Spinal cord (tissue), 10 donors: ENCODE data around the gene HDAC11. TPM values are rescaled to one million over a fixed set of nuclear protein-coding genes. Genes with fewer than 3 reads are reported as not detected.

Source experiments
- DNase-seq, 6 donors: peaks; one replicate each; pipeline versions ENCODE4 v3.0.0 to v3.0.0-alpha.2; 2013 to 2015; ENCODE audit warnings: low spot score in 6 of 6, low read depth in 4 of 6
- H3K27ac ChIP-seq: one replicate; pipeline ENCODE4 v1.5.1; 2013; ENCODE audit warnings: low read depth, low read length, control low read depth
- H3K27me3 ChIP-seq: one replicate; pipeline ENCODE4 v1.6.1; 2013; ENCODE audit warnings: low read length; ENCODE audit not compliant: control insufficient read depth, insufficient read depth
- H3K36me3 ChIP-seq: one replicate; pipeline ENCODE4 v1.6.1; 2013; ENCODE audit warnings: low read length; ENCODE audit not compliant: control insufficient read depth, insufficient read depth
- H3K4me1 ChIP-seq: one replicate; pipeline ENCODE4 v1.6.1; 2013; ENCODE audit warnings: low read length; ENCODE audit not compliant: control insufficient read depth, insufficient read depth
- H3K4me3 ChIP-seq: one replicate; pipeline ENCODE4 v1.5.1; 2013; ENCODE audit warnings: low read depth, low read length, control low read depth
- H3K9me3 ChIP-seq: one replicate; pipeline ENCODE4 v1.6.1; 2013; ENCODE audit warnings: low read length; ENCODE audit not compliant: control insufficient read depth, insufficient read depth
- whole genome bisulfite sequencing: methylation state at CpG from one replicate; pipeline ENCODE4 v1.1.5; 2013; ENCODE audit warnings: missing lambda C conversion rate; ENCODE audit not compliant: insufficient coverage; 5-methylcytosine and 5-hydroxymethylcytosine counted together
- polyA plus RNA-seq, 2 donors: library from polyadenylated mRNA; unstranded; fragments of 120-200 nt; gene quantifications; one replicate each; pipeline ENCODE4 v1.2.1, GENCODE V29; 2013; ENCODE audit not compliant: insufficient read length in 2 of 2
- total RNA-seq, 2 donors: library from RNA; depleted of rRNA in 1 of 2; stranded (reverse); fragments of 120-200 nt in 1 of 2; fragments of >200 nt in 1 of 2; gene quantifications; one replicate each; pipeline versions ENCODE4 v1.2.3 to v1.2.4, GENCODE V29; 2013 to 2014
- donor health status: healthy.

HDAC11 gene
- total and polyA plus RNA-seq, 4 donors: 18.9 to 39.8 (median 27.8) TPM

DNA sequence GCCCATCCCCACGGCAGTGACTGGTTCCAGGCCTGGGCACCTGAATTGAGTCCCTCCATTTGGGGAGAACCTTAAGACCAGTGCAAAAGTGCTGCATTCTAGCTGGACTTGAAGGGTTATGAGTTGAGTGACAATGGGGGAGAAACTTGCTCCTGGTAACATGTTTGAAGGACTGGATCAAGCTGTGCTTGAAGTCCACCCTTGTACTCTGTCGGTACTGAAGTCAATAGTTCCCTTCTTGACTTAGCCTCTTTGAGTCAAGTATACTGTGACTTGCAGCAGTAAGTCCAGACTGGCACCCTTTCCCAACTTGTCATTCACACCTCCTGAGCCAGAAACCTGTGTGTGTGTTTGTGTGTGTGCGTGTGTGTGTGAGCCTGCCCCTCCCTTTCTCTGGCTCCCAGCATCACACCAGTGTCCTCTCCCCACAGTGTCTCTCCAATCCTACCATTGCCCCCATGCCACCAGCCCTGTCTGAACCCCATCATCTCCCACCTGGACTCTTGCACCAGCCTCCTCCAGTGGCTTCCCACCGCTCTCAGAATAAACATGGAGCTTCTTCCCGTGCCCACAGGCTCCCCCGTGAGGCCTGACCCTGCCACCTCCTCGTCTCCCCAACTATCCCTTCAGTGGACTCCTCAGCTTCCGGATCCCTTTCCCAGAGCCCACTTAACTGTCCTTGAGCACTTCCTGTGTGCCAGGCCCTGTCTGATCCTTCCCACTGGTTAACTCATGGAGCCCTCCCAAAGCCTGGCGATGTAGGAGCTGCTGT is 58.6 kb downstream of the HDAC11 start:
- Histone ChIP-seq H3K4me3 (no peak overlapping the region), H3K4me1 (peaks cover 30% of the 10 kb centered on the region), H3K27ac (no peak overlapping the region), H3K9me3 (no peaks in the 10 kb centered on the region), H3K36me3 (no peaks in the 10 kb centered on the region), H3K27me3 (no peaks in the 10 kb centered on the region)
- no peak for DNase-seq
- 79% methylated on average over 8 of the region's 9 CpGs for WGBS

GRCh38 chr3:13539292-13539638 is 59.2 kb downstream of the HDAC11 start:
- H3K9me3 ChIP-seq: no peaks in the 10 kb centered on the region
- no peaks in the 10 kb centered on the region for H3K36me3 ChIP-seq
- H3K4me1 ChIP-seq: peaks cover 26% of the 10 kb centered on the region
- DNase-seq: no peak
- no CpG with 5 or more reads among the region's 5 CpGs for WGBS
- no peaks in the 10 kb centered on the region for H3K27me3 ChIP-seq
- no peak overlapping the region for H3K4me3 ChIP-seq
- no peak overlapping the region for H3K27ac ChIP-seq

GRCh38 chr3:13539671-13540070 is 59.6 kb downstream of the HDAC11 start:
- no peak overlapping the region for H3K4me3 ChIP-seq
- H3K4me1 ChIP-seq: peaks cover 25% of the 10 kb centered on the region
- no peak overlapping the region for H3K27ac ChIP-seq
- DNase-seq: no peak
- H3K36me3 ChIP-seq: no peaks in the 10 kb centered on the region
- no peaks in the 10 kb centered on the region for H3K9me3 ChIP-seq
- no peaks in the 10 kb centered on the region for H3K27me3 ChIP-seq
- 82% methylated on average over 8 of the region's 8 CpGs for WGBS

GRCh38 chr3:13540297-13540995 is 60.3 kb downstream of the HDAC11 start:
- Histone ChIP-seq H3K4me1 (peaks cover 17% of the 10 kb centered on the region), H3K36me3 (no peaks in the 10 kb centered on the region), H3K4me3 (no peak overlapping the region), H3K27me3 (no peaks in the 10 kb centered on the region), H3K27ac (no peak overlapping the region), H3K9me3 (no peaks in the 10 kb centered on the region)
- 78% methylated on average over 4 of the region's 4 CpGs for WGBS
- DNase-seq: no peak

GRCh38 chr3:13541691-13542090 is 61.6 kb downstream of the HDAC11 start:
- DNase-seq: no peak
- Histone ChIP-seq H3K36me3 (no peaks in the 10 kb centered on the region), H3K27ac (no peak overlapping the region), H3K27me3 (no peaks in the 10 kb centered on the region), H3K9me3 (no peaks in the 10 kb centered on the region), H3K4me1 (peaks cover 8% of the 10 kb centered on the region), H3K4me3 (no peak overlapping the region)
- no CpG with 5 or more reads among the region's 3 CpGs for WGBS

DNA sequence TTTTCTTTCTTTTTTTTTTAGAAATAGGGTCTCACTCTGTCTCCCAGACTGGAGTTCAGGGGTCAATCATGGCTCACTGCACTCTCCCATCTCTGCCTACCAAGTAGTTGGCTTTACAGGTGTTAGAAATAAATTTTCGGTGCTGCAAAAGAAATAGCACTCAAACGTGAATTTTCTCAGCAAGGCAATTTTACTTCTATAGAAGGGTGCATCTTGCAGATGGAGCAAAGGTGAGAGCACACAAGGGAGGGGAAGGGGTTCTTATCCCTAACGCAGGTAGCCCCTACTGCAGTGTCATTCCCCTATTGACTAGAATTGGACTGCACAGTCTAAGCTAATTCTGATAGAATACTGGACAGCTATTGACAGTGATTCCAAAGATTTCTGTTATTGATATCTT is 62.0 kb downstream of the HDAC11 start:
- DNase-seq: no peak
- no peak overlapping the region for H3K27ac ChIP-seq
- WGBS: 80% methylated on average over 1 of the region's 3 CpGs
- H3K36me3 ChIP-seq: no peaks in the 10 kb centered on the region
- no peak overlapping the region for H3K4me3 ChIP-seq
- no peaks in the 10 kb centered on the region for H3K9me3 ChIP-seq
- H3K4me1 ChIP-seq: peaks cover 6% of the 10 kb centered on the region
- no peaks in the 10 kb centered on the region for H3K27me3 ChIP-seq

DNA sequence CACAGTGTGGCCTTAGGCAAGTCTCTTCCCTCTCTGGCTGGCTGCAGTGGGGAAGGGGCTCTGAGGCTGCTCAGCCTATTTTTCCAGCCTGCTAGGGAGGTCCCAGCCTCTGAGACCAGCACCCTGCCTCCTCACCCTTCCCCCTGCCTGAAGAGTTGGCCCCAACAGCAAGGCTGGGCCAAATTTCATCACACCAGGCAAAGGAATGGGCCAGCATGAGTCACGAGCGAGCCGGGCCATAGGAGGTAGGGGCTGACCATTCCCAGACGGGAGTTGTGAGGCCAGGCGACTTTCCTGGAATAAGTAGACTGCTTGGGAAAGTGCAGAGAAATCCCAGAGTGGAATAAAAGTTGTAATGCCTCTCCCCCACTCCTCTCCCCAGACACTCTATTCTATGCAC is 63.1 kb downstream of the HDAC11 start:
- no peak overlapping the region for H3K27ac ChIP-seq

DNA sequence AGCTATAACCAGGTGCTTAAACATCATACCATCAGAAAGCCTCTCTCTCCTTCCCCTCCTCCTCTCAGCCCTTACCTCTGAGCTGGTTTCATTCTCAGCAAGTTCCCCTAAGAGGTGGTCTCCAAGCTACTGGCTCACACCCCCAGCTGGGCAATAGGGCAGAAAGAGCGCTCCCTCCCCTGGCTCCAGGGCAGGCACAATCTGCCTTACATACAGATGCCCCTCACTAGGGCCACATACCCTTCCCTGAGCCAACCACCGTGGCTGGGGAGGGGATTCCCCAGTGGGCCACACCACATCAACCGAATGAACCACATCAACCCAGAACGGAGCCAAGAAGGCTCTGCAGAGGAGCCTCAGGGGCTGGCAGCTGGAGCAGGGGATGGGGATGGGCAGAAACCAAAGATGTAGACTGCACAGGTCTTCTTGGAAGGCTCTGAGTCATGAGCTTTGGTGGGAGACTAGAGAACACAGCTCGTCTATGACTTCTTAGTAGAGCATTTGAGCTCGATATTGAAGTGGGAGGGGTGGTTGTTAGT is 64.3 kb downstream of the HDAC11 start:
- Histone ChIP-seq H3K27ac (no peak overlapping the region), H3K4me1 (peaks cover 14% of the 10 kb centered on the region), H3K27me3 (peaks cover 5% of the 10 kb centered on the region), H3K9me3 (no peaks in the 10 kb centered on the region), H3K36me3 (no peaks in the 10 kb centered on the region), H3K4me3 (no peak overlapping the region)
- DNase-seq: no peak
- 87% methylated on average over 3 of the region's 6 CpGs for WGBS

More for the DNA sequence above, 63.1 kb downstream of the HDAC11 start:
- DNase-seq: no peak
- Histone ChIP-seq H3K36me3 (no peaks in the 10 kb centered on the region), H3K4me1 (peaks cover 8% of the 10 kb centered on the region), H3K4me3 (no peak overlapping the region), H3K27me3 (no peaks in the 10 kb centered on the region), H3K9me3 (no peaks in the 10 kb centered on the region)
- WGBS: no CpG with 5 or more reads among the region's 5 CpGs

GRCh38 chr3:13544951-13545651 is 65.0 kb downstream of the HDAC11 start:
- no peak for DNase-seq
- H3K27ac ChIP-seq: no peak overlapping the region
- H3K4me1 ChIP-seq: peaks cover 21% of the 10 kb centered on the region
- no peak overlapping the region for H3K4me3 ChIP-seq
- H3K27me3 ChIP-seq: peaks cover 10% of the 10 kb centered on the region
- H3K36me3 ChIP-seq: no peaks in the 10 kb centered on the region
- H3K9me3 ChIP-seq: no peaks in the 10 kb centered on the region
- 74% methylated on average over 7 of the region's 9 CpGs for WGBS
